Pancreas (tissue), 10 donors: Measurements from ENCODE around the gene KRTAP12-1. TPM values are rescaled to one million over a fixed set of nuclear protein-coding genes. Genes with fewer than 3 reads are reported as not detected.
"Not testable (repeated sequence)": the region's sequence is repeated elsewhere in the genome, so short reads cannot be mapped to it uniquely, and the experiment has no call there.

Experiments used
- ATAC-seq, 4 donors: fragments of 200-7000 bp; cut with Tn5 transposase; one replicate each; pipeline versions ENCODE4 v1.8.0 to v1.9.1; 2020; ENCODE audit warnings: mild to moderate bottlenecking in 4 of 4, moderate library complexity in 4 of 4
- DNase-seq, 6 donors: peaks; one replicate each; pipeline ENCODE4 v3.0.0-alpha.2; 2020
- FAIRE-seq: peaks from 2 replicates; lab custom pipeline; 2012; peaks lifted over from hg19 to GRCh38; lab: Jason Lieb, UNC
- H3K27ac ChIP-seq, 4 donors: fragments of 200-600 bp; sonication (generic); 1 replicate in 3 of 4; 2 replicates in 1 of 4; pipeline versions ENCODE4 v1.5.0 to v1.8.0; 2020
- H3K27me3 ChIP-seq, 4 donors: fragments of 200-600 bp; one replicate each; pipeline ENCODE4 v1.8.0; 2021
- H3K36me3 ChIP-seq, 3 donors: fragments of 200-600 bp; sonication (generic) in 1 of 3; one replicate each; pipeline versions ENCODE4 v1.5.0 to v1.8.0; 2020 to 2021
- H3K4me1 ChIP-seq, 3 donors: fragments of 200-600 bp; one replicate each; pipeline ENCODE4 v1.8.0; 2021
- H3K4me3 ChIP-seq, 4 donors: fragments of 200-600 bp; sonication (generic) in 2 of 4; one replicate each; pipeline versions ENCODE4 v1.5.0 to v1.8.0; 2020 to 2021
- H3K9me3 ChIP-seq, 4 donors: fragments of 200-600 bp; one replicate each; pipeline ENCODE4 v1.8.0; 2021
- WGBS, 2 donors: extraction: QIAGEN DNeasy Blood & Tissue Kit; methylation state at CpG; one replicate each; pipeline ENCODE4 v1.1.7; 2013; 5-methylcytosine and 5-hydroxymethylcytosine counted together
- intact Hi-C, 3 donors: fragments of 100-400 bp; cut with DNase I; formaldehyde crosslinking; loops; one replicate each; pipeline versions ENCODE4 v1.11.1 to v1.14.2; 2022
- polyA plus RNA-seq, 2 donors: library from polyadenylated mRNA; stranded (reverse); fragments of 200-250 nt; gene quantifications; one replicate each; pipeline ENCODE4 v1.2.3, GENCODE V29; 2013
- total RNA-seq, 6 donors: library from RNA; stranded (reverse); fragmentation: NEBNext Ultra II Directional in 4 of 6; extraction: Animal tissue kit (Norgen Biotek cat#: 25700) in 4 of 6; gene quantifications; one replicate each; pipeline versions ENCODE4 v1.2.1 to v1.2.4, GENCODE V29; 2021 to 2023
- TF ChIP-seq, protein P1 (sequence below), 4 donors: fragments of 200-600 bp; sonication (generic) in 3 of 4; IDR thresholded peaks; one replicate each; pipeline versions ENCODE4 v1.5.0 to v1.8.0; 2021; ENCODE audit warnings: antibody characterized with exemption in 4 of 4
- donor health status: healthy with polysubstance abuse.
- donor health status: DM: no; HTN: no; CAD: no; lungs with moderate emphysema.
- donor health status: DM: no; HTN: no; CAD: no.
- donor health status: control.
- donor health status: control.
- donor health status: Bipolar disorder and iron deficiency.
- donor health status: DM: yes; HTN: yes; CAD: no.
- donor health status: DM: no; HTN: no; CAD: no.
- donor health status: DM: no; HTN: no; CAD: no.
- donor health status: DM: yes; HTN: yes; CAD: no.

The KRTAP12-1 gene
- total and polyA plus RNA-seq, 8 donors, result not detected

DNA sequence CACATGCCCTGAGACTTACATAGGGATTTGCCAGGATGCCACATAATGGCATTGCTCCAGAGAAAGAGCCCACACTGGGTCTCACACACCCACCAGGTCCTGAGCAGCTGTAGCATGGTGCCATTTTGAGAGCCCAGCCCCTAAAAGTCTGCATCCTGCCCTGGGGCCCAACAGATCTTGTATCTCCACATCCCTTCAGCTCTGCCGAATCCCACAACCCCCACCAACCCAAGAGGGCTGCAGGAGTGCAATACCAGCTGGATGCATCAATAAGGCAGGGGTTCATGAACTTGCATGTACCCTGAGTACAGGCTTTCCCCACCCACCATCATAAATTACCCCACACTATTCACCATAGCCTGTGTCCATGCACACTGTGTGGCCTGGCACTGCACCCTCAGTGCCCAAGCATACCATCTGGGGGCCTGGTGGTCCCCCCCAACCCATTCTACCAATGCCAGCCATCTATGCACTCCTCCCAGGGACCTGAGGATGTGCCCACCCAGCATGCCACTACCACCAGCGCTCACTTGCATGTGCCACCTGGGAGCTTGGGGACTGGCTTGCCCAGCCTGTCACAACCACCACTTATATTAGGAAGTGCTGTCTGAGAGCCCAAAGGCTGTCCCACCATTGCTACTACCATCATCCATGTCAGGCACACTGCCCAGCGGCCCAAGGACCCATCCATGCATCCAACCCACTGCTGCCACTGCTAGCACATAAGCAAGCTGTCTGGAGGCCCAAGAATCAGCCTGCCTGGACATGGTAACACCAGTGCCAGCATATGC lies 11.1 kb downstream of the KRTAP12-1 start:
- WGBS, 2 donors, result 54 to 61% methylated on average over 3 of the region's 3 CpGs

DNA sequence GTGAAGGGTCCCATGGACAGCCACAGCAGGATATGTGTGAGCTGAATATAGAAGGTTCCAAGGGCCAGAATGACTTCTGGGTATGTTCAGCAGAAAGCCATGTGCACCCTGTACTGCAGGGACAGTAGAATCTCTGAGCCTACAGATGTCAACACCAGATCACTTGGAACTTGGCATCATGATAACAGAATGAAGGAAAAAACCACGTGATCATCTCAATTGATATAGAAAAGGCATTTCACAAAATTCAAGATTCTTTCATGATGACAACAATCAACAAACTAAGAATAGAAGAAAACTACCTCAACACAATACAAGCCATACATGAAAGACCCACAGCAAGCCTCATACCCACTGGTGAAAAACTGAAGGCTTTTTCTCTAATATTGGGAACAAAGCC lies 14.4 kb downstream of the KRTAP12-1 start:
- DNase-seq (no peak), FAIRE-seq (no peak), ATAC-seq (no peak)
- H3K27ac ChIP-seq, result no peak overlapping the region
- TF ChIP-seq, protein P1, sequence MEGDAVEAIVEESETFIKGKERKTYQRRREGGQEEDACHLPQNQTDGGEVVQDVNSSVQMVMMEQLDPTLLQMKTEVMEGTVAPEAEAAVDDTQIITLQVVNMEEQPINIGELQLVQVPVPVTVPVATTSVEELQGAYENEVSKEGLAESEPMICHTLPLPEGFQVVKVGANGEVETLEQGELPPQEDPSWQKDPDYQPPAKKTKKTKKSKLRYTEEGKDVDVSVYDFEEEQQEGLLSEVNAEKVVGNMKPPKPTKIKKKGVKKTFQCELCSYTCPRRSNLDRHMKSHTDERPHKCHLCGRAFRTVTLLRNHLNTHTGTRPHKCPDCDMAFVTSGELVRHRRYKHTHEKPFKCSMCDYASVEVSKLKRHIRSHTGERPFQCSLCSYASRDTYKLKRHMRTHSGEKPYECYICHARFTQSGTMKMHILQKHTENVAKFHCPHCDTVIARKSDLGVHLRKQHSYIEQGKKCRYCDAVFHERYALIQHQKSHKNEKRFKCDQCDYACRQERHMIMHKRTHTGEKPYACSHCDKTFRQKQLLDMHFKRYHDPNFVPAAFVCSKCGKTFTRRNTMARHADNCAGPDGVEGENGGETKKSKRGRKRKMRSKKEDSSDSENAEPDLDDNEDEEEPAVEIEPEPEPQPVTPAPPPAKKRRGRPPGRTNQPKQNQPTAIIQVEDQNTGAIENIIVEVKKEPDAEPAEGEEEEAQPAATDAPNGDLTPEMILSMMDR (IDR thresholded peaks at IDR 0.05), result no peak
- H3K9me3 ChIP-seq, result no peaks in the 10 kb centered on the region
- no peaks in the 10 kb centered on the region for H3K4me1 ChIP-seq
- H3K4me3 ChIP-seq, result no peak overlapping the region
- WGBS, 2 donors, result 47 to 55% methylated on average over 1 of the region's 1 CpG
- intact Hi-C loops, result no loop called here
- no peaks in the 10 kb centered on the region for H3K36me3 ChIP-seq
- H3K27me3 ChIP-seq, result peaks cover 0 to 6% (median 0%) of the 10 kb centered on the region in 4 donors

More for the DNA sequence above, 11.1 kb downstream of the KRTAP12-1 start:
- H3K27me3 ChIP-seq, result peaks cover 0 to 6% (median 0%) of the 10 kb centered on the region in 4 donors
- no peaks in the 10 kb centered on the region for H3K9me3 ChIP-seq
- intact Hi-C loops, result no loop called here
- TF ChIP-seq, protein P1 (IDR thresholded peaks at IDR 0.05), result no peak
- H3K4me3 ChIP-seq, result no peak overlapping the region
- DNase-seq (no peak), ATAC-seq (no peak), FAIRE-seq (no peak)
- H3K4me1 ChIP-seq, result no peaks in the 10 kb centered on the region
- H3K36me3 ChIP-seq, result no peaks in the 10 kb centered on the region
- no peak overlapping the region for H3K27ac ChIP-seq

DNA sequence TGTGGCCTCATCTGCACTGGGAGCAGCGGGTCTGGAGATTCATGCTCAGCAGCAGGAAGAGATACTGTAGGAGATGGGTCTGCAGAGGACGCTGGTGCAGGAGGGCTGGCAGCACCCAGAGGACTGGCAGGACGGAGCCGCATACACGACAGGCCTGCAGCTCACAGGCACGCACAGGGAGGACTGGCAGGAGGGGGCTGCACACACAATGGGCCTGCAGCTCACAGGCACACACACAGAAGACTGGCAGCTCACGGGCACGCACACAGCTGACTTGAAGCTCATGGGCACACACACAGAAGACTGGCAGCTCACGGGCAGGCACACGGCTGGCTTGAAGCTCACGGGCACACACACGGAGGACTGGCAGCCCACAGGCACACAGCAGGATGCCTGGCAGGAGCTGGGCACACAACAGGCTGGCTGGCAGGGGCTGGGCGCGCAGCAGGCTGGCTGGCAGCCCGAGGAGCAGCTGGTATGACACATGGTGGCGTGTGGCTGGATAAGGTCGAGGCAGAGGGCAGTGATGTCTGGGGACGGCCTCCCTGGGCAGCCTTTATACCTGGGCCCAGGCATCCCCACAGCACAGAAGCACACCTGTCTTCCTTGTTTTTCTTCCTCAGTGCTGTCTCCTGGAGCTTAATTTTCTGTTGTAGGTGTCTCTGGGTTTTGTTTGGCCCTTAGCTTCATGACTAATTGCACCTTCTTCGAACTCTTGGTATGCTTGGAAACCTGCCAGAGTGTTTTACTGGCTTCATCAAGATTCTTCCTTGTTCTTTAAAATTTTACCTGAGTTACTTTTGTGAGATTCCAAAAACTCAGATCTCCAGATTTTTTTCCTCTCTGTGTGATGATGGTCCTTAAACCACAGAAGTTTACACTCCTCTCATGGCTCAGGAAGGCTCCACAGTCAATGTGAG lies 15.3 kb downstream of the KRTAP12-1 start, which contains the start of gene KRTAP12-2:
KRTAP12-2 (minus strand) TSS at position 527 of the 920 bp plus-strand sequence; CDS start at position 486, 41 bp downstream.
- DNase-seq, result no peak
- Histone ChIP-seq H3K27me3 (peaks cover 0 to 6% (median 0%) of the 10 kb centered on the region in 4 donors), H3K4me3 (no peak within 1 kb of the TSS), H3K27ac (no peak within 1 kb of the TSS), H3K4me1 (no peaks in the 10 kb centered on the region), H3K9me3 (no peaks in the 10 kb centered on the region), H3K36me3 (no peaks in the 10 kb centered on the region)
- 44 to 54% methylated on average over 19 of the region's 19 CpGs for WGBS, 2 donors
- intact Hi-C loops, result no loop called here
- TF ChIP-seq, protein P1 (IDR thresholded peaks at IDR 0.05), result no peak
- no peak for ATAC-seq
- no peak for FAIRE-seq

DNA sequence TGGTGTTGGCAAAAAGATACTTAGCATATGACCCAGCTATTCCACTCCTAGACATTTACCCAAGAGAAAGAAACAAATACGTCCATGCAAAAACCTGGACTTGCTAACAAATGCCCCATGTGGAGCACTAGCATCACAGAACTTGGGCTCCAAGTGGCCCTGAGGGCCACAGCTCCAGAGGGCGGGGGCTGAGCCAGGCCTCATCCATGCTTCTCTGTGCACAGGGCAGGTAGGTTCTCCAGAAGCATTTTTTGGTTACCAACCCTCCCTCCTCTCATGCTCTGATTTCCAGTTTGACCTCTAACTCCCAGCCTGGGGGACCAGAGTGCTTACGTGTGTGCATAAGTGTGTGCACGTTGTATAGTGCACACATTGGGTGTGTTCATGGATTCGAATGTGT lies 17.3 kb downstream of the KRTAP12-1 start:
- DNase-seq (no peak), FAIRE-seq (no peak), ATAC-seq (no peak)
- no peaks in the 10 kb centered on the region for H3K36me3 ChIP-seq
- H3K4me3 ChIP-seq, result no peak overlapping the region
- H3K4me1 ChIP-seq, result no peaks in the 10 kb centered on the region
- intact Hi-C loops, result no loop called here
- H3K9me3 ChIP-seq, result no peaks in the 10 kb centered on the region
- TF ChIP-seq, protein P1 (IDR thresholded peaks at IDR 0.05), result no peak
- H3K27ac ChIP-seq, result no peak overlapping the region
- H3K27me3 ChIP-seq, result peaks cover 0 to 7% (median 0%) of the 10 kb centered on the region in 4 donors
- WGBS, 2 donors, result 59 to 80% methylated on average over 5 of the region's 5 CpGs

DNA sequence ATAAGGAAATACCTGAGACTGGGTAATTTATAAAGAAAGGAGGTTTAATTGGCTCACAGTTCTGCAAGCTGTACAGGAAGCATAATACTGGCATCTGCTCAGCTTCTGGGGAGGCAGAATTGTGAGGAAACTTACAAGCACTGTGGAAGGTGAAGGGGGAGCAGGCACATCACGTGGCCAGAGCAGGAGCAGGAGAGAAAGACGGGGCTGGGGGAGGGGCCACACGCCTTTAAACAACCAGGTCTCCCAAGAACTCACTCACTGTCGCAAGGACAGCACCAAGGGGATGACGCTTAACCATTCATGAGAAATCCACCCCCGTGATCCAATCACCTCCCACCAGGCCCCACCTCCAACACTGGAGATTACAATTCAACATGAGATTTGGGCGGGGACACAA lies 20.4 kb downstream of the KRTAP12-1 start:
- H3K27ac ChIP-seq, H3K4me3 ChIP-seq, DNase-seq, H3K4me1 ChIP-seq, ATAC-seq, H3K9me3 ChIP-seq, FAIRE-seq, intact Hi-C loops, H3K36me3 ChIP-seq: not testable (repeated sequence)
- 51 to 59% methylated on average over 7 of the region's 7 CpGs for WGBS, 2 donors
- H3K27me3 ChIP-seq, result peaks cover 0 to 15% (median 0%) of the 10 kb centered on the region in 4 donors
